Stimulated activated CD8-positive, alpha-beta memory T cell treated with anti-CD3 and anti-CD28 coated beads, Interleukin-2, amount 100 ng/mL, for 1 hour (primary cell): ENCODE data around the gene NFATC2.
"Not testable (repeated sequence)": the region's sequence is repeated elsewhere in the genome, so short reads cannot be mapped to it uniquely, and the experiment has no call there.

Experiments used
- DNase-seq, 2 donors: peaks; one replicate each; pipeline ENCODE4 v3.0.0-alpha.2; 2020; ENCODE audit warnings: low read depth in 2 of 2

The NFATC2 gene

DNA sequence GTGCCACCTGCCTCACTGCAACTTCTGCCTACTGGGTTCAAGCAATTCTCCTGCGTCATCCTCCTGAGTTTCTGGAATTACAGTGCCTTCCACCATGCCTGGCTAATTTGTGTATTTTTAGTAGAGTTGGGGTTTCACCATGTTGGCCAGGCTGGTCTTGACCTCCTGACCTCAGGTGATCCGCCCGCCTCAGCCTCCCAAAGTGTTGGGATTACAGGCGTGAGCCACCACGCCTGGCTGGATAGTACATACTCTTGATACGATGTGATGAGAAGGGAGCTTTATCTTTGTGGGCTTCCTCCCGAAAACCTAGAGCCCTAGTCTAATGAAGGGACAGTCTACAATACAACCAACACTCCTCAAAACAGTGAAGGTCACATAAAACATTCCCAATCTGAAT, 2.4 kb downstream of the NFATC2 start:
- DNase-seq, result not testable (repeated sequence)

DNA sequence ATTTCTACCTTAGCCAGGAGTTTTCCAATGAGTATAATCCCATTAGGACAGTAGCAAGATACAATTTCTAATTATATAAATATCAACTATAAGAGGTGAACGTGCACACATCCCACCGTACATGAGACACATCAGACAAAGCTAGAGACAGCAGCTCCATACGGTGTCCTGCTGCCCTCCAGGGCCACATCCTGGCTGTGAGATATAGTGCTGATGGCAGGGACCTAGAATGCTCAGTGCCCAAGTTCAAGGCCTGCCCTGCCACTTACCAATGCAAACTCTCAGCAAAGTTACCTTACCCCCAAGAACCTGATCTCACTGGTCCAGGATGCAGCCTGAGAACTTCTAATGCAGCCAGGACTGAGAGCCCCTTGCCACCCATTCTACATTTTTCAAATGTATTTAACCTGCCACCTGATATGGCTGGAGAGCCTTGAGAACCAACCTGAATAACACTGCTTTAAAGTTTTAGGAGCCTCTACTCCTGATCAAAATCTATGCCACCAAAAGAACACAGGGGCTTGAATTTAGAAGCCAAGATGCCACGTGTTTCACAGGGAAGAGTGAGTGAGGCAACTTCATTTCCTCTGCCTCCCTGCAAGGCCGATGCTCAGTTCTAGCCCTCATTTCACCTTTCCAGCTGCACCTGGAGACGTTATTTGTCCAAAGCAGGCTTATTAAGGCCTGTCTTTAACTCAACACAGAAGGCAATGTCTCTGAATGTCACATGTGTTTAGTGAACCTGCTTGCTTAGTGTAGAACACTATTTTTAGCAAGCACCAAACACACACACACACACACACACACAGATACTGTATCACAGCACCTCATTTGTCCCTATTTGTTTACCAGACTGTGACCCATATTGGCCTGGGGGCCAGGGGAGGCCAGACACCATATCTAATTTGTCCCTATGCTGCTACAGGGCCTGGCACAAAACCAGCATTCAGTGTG, 6.1 kb downstream of the NFATC2 start:
- DNase-seq, result no peak

DNA sequence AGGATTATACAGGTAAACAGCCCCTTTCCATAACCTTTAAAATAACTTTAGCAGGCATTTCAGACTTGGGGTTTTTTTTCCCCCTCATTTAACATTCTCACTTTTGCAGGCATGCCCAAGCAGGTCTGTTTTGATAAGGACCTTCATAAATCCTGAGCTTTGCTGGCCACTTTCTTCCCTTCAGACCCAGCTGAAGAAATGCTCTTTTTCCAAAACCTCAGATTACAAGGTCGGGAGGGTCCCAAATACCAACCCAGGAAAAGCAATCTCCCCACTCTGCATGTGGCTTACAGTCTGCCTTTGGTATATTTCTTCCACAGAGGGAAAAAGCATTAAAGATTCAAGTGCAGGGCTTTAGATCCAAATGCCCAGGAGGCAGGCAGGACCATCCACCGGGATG, 6.8 kb downstream of the NFATC2 start:
- no peak for DNase-seq

DNA sequence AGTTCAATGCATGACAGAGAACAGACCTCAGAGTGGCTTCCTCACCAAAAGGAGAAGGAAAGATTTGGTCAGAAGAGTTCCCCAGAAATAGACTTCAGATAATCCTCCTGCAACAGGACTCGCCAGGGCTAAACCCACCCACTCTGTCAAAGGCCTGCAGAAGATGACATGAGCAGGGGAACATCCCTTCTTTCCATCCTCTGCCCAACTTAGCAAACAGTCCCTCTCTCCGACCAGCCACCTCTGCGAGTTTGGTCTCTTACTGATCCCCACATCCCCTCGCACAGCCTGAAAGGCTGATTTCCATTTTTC, 7.5 kb downstream of the NFATC2 start:
- no peak for DNase-seq

DNA sequence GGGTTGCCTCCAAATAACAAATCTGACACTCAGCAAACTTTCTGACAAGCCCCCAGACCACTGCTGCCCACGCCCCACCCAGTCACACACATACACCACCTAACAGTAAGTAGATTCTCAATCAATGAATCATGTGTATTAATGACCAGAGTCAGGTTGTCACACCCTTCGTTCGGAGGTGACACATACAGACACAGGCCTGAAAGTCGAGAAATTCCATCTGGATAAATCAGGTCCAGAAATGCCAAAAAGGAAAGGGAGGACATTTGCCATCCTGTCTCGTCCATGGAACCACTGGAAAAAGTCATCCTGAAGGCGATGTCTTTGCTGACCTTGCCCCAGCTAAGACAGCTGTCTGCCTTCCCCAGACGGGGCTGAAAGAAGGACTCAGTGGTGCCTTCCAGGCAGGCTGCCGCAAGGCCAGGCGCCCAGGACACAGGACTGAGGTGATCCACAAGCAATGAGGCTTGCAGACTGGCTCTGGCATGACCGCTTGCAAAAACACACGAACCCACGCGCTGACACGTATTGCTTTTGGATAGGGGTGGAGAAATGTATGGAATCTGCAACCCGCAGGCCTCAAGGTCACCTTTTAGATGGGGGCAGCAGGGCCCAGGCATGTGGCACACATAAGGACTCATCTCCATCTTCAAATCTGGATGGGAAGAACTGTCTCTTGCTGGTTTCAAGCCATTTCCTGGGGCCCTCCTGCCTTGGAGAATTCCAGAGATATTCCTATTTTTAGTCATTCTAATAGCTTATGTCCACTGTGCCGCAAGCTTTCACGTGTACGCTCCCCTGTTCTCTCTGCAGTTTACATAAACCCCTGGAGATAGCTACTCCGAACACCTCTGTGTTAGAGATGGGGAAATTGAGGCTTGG, 9.0 kb downstream of the NFATC2 start:
- no peak for DNase-seq

DNA sequence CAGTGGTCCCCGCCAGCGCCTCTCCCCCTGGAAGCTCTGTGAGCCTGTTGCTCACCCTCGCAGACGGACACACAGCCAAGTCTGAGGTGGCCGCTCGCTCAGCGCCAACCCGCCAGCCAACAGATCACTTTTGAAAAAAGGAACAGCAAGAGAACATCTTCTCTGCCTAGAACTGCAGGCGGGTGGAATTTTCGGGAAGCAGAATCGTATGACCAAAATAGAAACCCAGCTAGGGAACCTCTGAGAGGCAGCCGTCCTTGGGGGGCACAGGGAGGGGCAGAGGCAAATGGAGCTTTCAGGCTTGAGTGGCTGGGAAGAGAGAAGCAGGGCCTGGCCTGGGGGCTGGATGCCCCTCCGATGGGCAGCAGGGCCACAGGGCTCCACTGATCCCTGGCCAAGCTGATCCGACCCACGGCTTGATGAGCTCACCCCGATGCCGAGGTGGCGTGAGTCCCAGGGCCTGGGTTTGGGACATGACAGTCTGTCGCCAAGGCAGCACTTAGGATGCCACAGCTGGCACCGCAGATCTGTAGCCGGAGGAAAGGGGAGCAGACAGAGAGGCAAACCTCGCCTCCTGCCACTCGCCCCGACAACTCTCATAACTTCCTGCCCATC, 9.8 kb downstream of the NFATC2 start:
- no peak for DNase-seq

DNA sequence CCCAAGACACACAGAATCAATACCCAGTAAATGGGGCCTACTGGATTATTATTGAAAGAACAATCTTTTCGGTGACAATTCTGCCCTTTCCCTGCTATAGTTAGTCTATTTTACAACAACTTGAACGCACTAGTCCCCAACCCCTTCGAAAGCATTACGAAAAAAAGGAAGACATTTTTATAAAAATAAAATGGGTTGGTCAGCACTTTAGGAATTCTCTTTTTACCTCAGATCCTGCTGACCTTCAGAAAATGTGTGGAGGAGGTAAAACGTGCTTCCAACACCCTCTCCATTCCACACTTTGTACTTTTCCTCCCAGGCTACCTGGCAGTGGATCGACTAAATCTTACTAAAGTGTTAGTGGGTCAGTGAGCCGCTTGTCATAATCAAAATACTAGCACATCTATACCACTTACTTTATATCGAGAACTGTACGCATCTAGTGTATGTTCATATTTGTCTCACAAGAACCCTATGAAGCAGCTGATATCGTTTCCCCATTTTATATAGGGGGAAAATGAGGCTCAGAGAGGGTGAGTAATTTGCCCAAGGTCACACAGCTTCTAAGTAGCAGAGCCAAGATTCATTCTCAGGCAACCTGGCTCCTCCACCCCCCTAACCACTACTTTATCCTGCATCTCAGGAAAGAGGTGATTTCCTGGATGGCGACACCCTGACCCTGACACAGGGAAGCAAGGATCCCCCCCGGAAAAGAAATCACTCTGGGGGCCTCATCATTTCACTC, 10.6 kb downstream of the NFATC2 start:
- DNase-seq, result no peak

DNA sequence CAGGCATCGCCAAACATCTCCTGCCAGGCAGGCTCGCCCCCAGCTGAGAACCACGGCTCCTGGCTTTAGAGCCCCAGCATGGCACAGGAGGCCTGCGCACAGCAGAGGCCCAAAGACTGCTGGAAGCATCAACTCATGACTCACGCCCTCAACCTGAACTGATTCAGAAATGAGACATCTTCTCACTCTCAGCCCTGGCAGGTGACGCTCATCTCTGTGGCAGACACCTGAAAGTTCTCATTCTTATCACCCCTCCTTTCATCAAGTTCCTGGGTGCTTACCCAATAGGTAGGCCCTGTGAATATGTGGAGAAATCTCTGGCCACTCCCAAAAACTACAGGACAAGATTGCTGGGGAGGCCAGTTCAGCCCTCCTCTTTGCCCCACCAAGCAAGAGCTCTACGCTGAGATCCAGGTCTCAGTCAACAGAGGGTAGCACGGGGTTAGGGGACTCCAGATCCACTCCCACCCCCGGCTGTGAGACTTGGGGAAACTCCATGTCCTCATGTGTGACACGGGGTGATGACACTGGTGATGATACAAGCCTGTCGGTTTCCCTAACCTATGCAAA, 11.3 kb downstream of the NFATC2 start:
- peak; percentile 33 to 48 for DNase-seq

DNA sequence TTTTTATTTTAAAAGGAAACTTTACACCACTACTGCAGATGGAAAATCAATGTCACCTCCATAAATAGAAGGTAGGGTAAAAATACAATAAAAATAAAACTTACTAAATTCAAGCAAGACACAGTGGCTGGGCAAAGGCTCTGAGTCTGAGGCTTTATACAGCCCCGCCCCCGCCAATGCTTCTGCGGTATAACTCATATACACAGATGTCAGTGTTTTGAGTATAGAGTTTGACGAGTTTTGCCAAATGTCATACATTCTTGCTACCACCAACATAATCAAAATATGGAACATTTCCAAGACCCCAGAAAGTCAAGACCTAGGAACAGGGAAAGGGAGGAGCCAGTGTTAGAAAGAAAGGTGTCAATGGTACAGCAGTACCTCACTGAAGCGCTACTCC, 12.8 kb downstream of the NFATC2 start:
- peak; percentile 24 to 49 for DNase-seq

DNA sequence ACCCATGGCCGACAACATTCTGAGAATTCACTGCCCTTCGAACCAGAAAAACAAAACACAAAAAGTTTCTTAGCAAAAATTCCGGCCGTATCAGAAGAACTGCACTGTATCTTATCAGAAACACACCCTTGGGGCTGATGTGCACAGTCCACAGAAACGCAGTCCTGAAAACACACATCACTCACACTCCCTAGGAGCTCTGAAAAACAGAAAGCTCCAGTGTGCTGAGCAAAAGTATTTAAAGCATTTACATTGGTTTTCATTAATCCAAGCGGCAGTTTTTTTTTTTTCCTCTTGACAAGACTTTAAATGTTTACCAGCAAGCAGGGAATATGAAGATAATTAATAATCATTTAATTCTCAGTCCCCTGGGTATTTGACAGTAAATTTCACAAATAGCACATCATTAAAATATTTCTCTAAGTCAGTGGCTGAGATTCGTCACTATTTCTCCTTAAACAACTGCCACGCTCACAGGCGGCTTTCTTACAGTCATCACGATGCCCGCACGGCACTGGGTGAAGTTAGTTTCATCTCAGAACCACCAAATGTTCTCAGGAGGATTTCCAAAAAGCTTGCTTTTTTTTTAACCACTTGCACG, 13.3 kb downstream of the NFATC2 start:
- DNase-seq, result no peak

DNA sequence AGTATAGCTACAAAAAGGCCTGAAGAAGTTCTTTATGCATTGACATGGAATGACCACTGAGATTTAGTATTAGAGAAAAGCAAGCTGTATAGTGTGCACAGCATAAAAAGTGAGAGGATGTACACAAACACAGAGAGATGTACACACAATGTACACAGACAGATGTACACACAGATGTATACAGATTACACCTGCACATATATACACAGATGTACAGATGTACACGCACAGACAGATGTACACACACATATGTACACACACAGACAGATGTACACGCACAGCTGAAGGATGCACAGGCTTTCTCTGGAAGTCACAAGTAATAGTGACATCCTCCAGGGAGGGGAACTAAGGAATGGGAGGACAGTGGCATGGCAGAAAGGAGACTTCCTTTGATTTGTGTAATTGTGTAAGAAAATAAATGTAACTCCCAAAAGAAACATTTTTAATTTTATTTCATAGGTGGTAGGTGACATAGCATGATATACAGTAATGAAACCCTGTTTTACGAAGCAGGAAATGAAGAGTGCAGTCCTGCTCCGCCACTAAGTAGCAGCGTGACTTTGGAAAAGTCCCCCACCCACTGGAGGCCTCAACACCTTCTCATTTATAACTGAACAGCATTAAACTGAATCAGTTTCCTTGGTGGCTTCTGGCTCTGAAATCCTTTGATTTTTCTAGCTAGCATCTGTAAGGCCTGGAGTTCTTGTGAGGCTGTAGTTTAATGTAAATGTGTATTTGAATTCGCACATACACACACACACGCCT, 14.1 kb downstream of the NFATC2 start:
- no peak for DNase-seq

DNA sequence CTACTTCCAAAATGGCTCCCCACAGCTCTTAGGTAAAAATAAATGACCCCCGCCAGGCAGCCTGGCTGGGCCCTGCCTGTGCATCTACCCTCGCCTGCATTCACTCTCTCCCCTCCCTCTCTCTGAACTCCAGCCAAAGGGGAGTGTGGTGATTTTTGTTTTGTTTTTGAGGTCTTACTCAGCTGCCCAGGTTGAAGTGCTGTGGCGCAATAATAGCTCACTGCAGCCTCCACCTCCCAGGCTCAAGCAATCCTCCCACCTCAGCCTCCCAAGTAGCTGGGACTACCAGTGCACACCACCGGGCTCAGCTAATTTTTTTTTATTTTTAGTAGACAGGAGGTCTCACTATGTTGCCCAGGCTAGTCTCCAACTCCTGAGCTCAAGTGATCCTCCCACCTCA, 15.8 kb downstream of the NFATC2 start:
- DNase-seq, result no peak

DNA sequence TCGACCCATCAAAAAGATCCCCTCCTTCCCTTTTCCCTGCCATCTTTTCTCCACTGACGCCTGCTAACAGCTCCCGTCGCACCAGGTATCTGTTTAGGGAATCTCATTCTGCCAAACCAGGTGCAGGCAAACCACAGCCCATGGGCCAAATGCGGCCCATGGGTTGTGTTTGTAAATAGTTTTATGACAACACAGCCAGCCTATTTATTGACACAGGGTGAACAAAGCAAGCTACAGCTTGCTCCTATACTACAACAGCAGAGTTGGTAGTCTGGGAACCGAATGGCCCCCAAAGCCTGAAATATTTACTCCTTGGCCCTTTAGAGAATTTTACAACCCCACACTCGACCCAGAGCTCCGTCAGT, 16.4 kb downstream of the NFATC2 start:
- DNase-seq, result no peak

DNA sequence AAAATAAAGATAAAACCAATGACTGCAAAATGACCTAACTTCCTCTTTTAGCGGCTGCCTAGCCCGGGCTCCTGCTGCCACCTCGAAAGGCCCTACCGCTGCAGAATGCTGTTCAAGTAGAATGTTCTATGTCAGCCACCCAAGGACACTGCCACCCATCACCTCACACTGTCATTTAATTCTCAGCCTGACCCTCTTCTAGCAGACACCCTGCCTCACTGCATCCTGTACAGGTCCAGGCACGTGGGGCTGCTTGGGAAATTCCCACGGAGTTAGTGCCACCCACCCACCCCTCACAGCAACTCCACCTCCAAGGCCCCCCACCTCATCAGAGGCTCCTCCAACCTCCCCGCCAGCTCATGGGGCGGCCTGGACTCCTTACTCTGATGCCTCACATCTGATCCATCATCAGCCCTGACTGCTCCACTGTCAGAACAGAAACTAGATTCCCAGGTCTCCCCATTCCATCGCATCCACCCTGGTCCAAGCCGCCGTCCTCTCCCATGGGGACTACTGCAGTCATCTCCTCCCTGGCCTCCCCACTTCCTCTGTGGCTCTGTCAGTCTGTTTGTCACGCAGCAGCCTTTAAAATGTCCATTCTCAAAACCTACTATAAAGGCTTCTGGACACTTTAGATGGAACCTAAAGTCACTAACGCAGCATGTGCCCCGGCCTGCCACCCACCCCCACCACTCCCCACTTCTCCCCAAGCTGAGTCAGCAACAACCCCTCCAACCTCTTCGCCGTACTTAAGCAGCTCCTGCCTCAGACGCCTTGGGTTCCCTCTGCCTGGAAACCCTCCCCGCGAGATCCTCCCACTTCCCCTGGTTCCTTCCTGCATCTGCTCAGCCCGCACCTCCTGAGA, 17.0 kb downstream of the NFATC2 start:
- DNase-seq, result no peak

DNA sequence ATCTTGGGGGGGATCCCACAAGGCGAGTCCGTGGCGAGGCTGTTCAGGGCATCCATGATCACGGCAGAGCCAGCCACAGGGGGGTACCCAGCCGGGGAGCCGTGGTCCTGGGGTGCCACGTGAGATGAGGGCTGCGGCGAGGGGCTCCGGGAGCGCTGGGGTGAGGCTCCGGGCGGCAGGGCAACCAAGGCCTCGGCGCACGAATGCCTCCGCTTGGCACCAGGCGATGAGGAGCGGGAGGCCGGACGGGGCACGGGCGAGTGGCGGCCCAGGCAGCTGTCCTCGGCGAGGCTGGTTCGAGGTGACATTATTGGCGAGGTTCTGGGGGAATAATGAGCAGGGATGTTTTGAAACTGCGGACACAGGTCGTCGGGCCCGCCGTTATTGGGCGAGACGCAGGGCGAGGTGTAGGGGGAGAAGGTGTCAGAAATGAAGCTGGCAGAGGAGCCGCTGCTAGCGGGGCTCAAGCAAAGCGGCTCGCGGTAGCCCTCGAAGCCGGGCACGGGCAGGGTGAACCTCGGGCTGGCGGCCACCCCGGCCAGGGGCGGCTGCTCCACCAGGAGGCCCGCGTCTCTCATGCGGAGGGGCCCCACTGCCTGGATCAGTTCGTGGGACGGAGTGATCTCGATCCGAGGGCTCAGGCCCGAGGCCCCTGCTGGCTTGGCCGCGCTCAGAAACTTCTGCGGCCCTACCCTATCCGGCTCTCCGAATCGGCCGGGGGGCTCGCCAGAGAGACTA, 19.1 kb downstream of the NFATC2 start:
- no peak for DNase-seq

DNA sequence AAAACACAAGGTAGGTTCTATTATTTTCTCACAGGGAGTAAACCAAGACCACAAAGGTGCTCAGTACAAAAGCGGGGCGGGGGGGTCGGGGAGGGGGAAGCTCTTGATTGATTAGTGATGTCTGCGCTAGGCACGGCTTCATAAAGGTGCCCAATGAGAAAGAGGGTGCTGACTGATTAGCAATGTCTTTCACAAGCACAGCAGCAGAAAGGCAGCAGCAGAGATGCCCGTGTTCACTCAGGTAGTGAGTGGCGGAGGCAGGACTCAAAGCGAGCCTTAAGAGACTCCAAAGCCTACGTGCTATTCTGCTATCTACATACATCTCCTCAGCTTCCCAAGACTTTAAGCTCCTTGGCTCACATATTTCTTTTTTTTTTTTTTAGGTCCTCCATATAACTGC, 20.3 kb downstream of the NFATC2 start:
- no peak for DNase-seq

DNA sequence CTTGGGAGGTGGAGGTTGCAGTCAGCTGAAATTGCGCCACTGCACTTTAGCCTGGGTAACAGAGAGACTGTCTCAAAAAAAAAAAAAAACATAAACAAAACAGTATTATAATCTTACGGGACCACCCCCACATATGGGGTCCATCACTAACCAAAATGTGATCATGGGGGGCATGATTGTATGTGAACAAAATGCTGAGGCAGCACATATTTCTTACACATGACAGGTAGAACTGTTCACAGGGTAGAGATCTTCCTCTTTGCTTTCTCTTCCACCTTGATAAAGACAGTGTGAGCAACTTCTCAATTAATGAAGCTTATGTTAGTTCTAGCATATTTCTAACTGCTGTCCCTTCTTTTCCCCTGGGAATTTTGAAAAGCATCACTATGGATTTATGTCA, 24.7 kb downstream of the NFATC2 start:
- DNase-seq, result no peak

DNA sequence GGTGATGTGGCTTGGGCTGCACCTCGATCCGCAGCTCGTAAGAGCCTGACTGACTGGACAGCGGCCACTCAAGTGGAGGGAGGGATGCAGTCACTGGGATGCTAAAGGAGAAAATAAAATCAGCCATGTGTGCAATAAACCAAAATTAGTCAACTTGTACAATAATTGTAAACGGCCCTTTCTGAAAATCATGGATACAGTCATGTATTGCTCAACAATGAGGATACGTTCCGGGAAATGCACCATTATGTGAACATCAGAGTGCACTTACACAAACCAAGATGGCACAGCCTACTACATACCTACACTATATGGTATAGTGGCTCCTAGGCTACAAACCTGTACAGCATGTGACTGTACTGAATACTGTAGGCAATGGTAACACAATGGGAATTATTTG, 25.7 kb downstream of the NFATC2 start:
- no peak for DNase-seq

DNA sequence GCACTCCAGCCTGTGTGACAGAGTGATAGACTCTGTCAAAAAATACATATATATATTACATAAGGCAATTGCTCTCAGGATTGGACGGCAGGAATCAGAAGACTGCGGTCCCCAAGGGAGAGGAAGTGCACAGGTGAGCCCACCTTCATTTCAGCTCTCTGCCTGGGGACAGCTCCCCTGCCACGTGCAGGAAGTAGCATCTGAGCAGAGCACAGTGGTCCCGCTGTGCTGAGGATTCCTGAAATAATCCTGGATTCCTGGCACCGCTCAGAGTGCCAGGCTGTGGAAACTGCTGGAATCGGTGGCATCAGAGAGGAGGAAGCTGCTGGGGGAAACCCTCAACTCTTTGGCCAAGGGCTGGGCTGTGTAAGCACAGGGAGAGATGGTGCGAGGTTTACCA, 27.7 kb downstream of the NFATC2 start:
- no peak for DNase-seq
